A673 (cell line): ENCODE measurements around the gene DACT2.

ENCODE experiments used
- EZH2 ChIP-seq: fragments of 200-600 bp; sonication (generic); IDR thresholded peaks from 2 replicates; pipeline ENCODE4 v1.6.1; 2017; ENCODE audit warnings: borderline replicate concordance, low read depth, mild to moderate bottlenecking, mixed read lengths, antibody characterized with exemption, low read length; ENCODE audit not compliant: poor library complexity, severe bottlenecking
- TF ChIP-seq, protein P1 (sequence below): fragments of 300-800, 200-600 bp; sonication (generic); conservative IDR thresholded peaks from 2 replicates; pipeline ENCODE4 v1.5.1; 2017; ENCODE audit warnings: low read depth, mild to moderate bottlenecking, antibody characterized with exemption, low read length, moderate library complexity, mixed read lengths

DNA sequence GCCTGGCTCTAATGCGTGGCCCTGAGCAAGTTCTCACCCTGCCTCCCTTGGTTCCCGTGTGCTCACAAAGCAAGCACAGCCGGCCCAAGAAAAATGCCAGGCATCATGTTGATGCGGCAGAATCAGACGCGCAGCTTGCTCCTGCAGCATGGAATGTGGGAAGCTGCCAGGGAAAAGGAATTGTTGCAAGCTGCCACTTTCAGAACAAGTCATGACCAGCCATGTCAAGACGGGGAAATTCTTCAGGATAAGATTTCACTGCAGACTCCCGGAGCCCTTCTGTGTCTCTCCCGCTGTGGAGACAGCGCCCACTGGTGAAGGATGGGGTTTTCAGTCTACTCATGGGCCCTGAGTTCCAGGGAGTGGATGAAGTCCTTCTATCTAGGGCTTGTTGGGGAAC, 4.6 kb downstream of the DACT2 start:
- TF ChIP-seq, protein P1, sequence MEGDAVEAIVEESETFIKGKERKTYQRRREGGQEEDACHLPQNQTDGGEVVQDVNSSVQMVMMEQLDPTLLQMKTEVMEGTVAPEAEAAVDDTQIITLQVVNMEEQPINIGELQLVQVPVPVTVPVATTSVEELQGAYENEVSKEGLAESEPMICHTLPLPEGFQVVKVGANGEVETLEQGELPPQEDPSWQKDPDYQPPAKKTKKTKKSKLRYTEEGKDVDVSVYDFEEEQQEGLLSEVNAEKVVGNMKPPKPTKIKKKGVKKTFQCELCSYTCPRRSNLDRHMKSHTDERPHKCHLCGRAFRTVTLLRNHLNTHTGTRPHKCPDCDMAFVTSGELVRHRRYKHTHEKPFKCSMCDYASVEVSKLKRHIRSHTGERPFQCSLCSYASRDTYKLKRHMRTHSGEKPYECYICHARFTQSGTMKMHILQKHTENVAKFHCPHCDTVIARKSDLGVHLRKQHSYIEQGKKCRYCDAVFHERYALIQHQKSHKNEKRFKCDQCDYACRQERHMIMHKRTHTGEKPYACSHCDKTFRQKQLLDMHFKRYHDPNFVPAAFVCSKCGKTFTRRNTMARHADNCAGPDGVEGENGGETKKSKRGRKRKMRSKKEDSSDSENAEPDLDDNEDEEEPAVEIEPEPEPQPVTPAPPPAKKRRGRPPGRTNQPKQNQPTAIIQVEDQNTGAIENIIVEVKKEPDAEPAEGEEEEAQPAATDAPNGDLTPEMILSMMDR = peak; percentile 66
- TF ChIP-seq EZH2 = no peak
